Psoas muscle (tissue), 8 donors: Measurements from ENCODE around the gene DDN. TPM values are rescaled to one million over a fixed set of nuclear protein-coding genes. Genes with fewer than 3 reads are reported as not detected.
A peak's percentile ranks its signal among the peaks of the same experiment; 100 is the strongest.

Experiments
- ATAC-seq, 4 donors: fragments of 200-7000 bp; cut with Tn5 transposase; one replicate each; pipeline ENCODE4 v1.9.1; 2020; ENCODE audit warnings: moderate library complexity in 3 of 4, mild to moderate bottlenecking in 2 of 4
- DNase-seq, 2 donors: peaks; one replicate each; pipeline ENCODE4 v3.0.0-alpha.2; 2020
- H3K27ac ChIP-seq: fragments of 200-600 bp; one replicate; pipeline ENCODE4 v1.8.0; 2022
- H3K27me3 ChIP-seq, 3 donors: fragments of 200-600 bp in 1 of 3; one replicate each; pipeline versions ENCODE4 v1.6.1 to v1.8.0; 2013 to 2022; ENCODE audit warnings: low read length in 2 of 3, mild to moderate bottlenecking in 2 of 3, moderate library complexity in 1 of 3; ENCODE audit not compliant: insufficient read depth in 3 of 3
- H3K36me3 ChIP-seq, 2 donors: fragments of 200-600 bp in 1 of 2; one replicate each; pipeline versions ENCODE4 v1.6.1 to v1.8.0; 2013 to 2022; ENCODE audit warnings: low read depth in 1 of 2, mild to moderate bottlenecking in 1 of 2, moderate library complexity in 1 of 2; ENCODE audit not compliant: insufficient read depth in 1 of 2
- H3K4me1 ChIP-seq: fragments of 200-600 bp; one replicate; pipeline ENCODE4 v1.8.0; 2022
- H3K4me3 ChIP-seq: fragments of 200-600 bp; one replicate; pipeline ENCODE4 v1.8.0; 2022; ENCODE audit warnings: mild to moderate bottlenecking
- H3K9me3 ChIP-seq: fragments of 200-600 bp; one replicate; pipeline ENCODE4 v1.8.0; 2022
- WGBS, 3 donors: extraction: QIAGEN DNeasy Blood & Tissue Kit; methylation state at CpG; one replicate each; pipeline versions ENCODE4 v1.1.6 to v1.1.7; 2013; 5-methylcytosine and 5-hydroxymethylcytosine counted together
- intact Hi-C, 2 donors: fragments of 100-400 bp; cut with DNase I; formaldehyde crosslinking; loops; one replicate each; pipeline versions ENCODE4 v1.11.0 to v1.14.2; 2022
- polyA plus RNA-seq, 3 donors: library from polyadenylated mRNA; stranded (reverse); fragments of 200-250 nt; gene quantifications; one replicate each; pipeline ENCODE4 v1.2.3, GENCODE V29; 2013
- total RNA-seq, 4 donors: library from RNA; stranded (reverse); fragmentation: NEBNext Ultra II Directional in 2 of 4; extraction: Animal tissue kit (Norgen Biotek cat#: 25700) in 2 of 4; gene quantifications; one replicate each; pipeline versions ENCODE4 v1.2.1 to v1.2.4, GENCODE V29; 2021 to 2023
- TF ChIP-seq, protein P1 (sequence below): fragments of 200-600 bp; IDR thresholded peaks from one replicate; pipeline ENCODE4 v1.8.0; 2022; ENCODE audit warnings: antibody characterized with exemption
- donor health status: healthy with polysubstance abuse.
- donor health status: DM: no; HTN: no; CAD: no; lungs with moderate emphysema.
- donor health status: Bipolar disorder and iron deficiency.
- donor health status: healthy.
- donor health status: DM: yes; HTN: yes; CAD: no.
- donor health status: DM: no; HTN: no; CAD: no.
- donor health status: DM: no; HTN: no; CAD: no.
- donor health status: DM: yes; HTN: yes; CAD: no.

The DDN gene
- total and polyA plus RNA-seq, 7 donors, result 11.2 to 485 (median 72.6) TPM

DNA sequence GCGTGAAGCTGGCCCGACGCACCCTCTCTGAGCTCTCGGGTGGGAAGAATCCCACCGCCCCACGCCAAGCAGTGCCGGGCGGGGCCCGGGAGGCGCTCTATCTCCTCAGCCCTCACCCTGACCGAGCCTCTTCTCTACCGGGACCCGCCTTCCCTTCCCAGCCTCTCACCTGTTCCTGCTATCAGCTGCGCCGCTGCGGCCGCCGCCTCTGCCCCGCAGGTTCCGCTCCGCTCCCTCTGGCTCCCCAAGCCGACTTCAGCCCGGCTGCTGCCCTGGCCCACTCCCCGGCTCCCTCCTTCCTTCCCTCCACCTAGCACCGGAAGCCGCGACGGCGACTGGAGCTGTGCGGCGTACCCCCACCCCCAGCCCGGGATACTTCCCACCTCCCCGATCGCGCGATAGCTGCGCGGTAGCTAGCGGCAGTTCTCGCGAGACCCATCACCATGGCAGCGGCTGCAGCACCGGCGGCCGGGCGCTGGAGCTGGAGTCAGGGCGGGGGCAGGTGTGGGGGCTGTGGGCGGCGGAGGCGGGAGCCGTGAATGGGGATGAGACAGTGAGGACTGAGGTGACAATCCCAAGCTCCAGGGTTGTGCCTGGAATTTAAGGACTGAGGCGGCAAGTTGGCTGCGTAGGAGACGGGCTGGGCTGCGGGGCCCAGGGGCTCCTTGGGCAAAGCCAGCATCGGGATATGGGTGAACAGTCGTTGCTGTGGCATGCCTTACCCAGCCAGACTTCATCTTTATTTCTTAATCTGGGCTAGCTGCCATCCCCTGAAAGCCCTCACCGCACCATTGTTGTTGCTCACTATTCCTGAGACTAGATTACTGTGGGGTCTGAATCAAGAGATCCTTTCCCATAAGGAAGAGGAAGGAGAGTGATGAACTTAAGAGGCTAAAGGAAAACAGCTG is 41.8 kb downstream of the DDN start, which contains the start of gene ARF3:
Gene ARF3, minus strand, starts transcription at position 347 of the 908 bp plus-strand sequence. CDS start 16,392 bp downstream, outside the sequence.
- DNase-seq, result peak; percentile 94 to 96
- Histone ChIP-seq H3K36me3 (peaks cover 0 to 11% of the 10 kb centered on the region in 2 donors), H3K9me3 (no peaks in the 10 kb centered on the region), H3K4me1 (peaks cover 17% of the 10 kb centered on the region), H3K27me3 (peaks cover 0 to 5% (median 0%) of the 10 kb centered on the region in 3 donors), H3K27ac (peak within 1 kb of the TSS; percentile 62), H3K4me3 (peak within 1 kb of the TSS; percentile 80)
- TF ChIP-seq, protein P1, sequence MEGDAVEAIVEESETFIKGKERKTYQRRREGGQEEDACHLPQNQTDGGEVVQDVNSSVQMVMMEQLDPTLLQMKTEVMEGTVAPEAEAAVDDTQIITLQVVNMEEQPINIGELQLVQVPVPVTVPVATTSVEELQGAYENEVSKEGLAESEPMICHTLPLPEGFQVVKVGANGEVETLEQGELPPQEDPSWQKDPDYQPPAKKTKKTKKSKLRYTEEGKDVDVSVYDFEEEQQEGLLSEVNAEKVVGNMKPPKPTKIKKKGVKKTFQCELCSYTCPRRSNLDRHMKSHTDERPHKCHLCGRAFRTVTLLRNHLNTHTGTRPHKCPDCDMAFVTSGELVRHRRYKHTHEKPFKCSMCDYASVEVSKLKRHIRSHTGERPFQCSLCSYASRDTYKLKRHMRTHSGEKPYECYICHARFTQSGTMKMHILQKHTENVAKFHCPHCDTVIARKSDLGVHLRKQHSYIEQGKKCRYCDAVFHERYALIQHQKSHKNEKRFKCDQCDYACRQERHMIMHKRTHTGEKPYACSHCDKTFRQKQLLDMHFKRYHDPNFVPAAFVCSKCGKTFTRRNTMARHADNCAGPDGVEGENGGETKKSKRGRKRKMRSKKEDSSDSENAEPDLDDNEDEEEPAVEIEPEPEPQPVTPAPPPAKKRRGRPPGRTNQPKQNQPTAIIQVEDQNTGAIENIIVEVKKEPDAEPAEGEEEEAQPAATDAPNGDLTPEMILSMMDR, result no peak
- intact Hi-C loops, result no loop called here
- WGBS, 3 donors, result 1% methylated on average over 50 to 58 of the region's 58 CpGs
- ATAC-seq, result peak; percentile 96 to 99 (median 97)

DNA sequence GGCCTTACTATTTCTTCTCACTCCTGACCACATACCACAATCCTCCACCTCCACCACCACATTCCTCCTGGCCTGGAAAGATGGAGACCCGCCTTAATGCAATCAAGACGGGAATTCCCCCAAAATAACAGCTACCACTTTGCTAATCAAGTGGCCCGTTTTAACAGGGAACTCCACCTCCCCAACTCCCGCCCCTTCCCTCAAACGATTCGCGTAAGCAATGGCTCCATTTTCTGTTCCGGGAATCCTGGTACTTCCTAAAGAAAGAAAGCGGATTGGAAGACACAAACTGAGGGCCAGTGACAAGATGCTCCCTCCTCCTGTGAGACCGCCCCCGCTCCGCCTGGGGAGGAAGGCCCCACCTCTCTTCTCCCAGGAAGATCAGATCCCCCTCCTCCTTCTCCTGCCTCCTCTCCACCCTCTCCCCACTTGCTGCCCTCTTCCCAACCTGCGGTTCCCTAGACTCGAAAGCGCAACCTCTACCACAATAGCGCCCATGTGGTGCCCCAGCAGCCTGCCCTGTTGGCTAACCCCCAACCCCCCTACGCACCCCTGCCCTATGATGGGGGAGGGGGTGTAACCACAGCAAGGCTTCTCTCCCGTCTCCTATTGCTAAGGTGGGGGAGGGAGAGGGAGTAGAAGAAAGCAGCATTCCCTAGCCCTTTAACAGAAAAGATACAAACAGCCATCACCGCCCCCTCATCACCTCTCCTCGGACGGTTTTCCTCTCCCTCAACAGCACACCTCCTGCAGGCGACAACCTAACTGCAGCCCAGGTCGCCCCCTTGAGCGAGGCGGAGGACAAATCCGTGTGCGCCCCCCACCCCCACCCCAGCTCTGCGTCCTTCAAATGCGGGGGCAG is 42.7 kb downstream of the DDN start:
- H3K9me3 ChIP-seq, result no peaks in the 10 kb centered on the region
- intact Hi-C loops, result no loop called here
- peak overlapping the region; percentile 62 for H3K27ac ChIP-seq
- ATAC-seq (peak; percentile 42 to 67 (median 53)), DNase-seq (peak; percentile 83 to 87)
- H3K4me3 ChIP-seq, result peak overlapping the region; percentile 80
- H3K36me3 ChIP-seq, result peaks cover 0 to 11% of the 10 kb centered on the region in 2 donors
- TF ChIP-seq, protein P1, result no peak
- no peaks in the 10 kb centered on the region for H3K27me3 ChIP-seq
- 4 to 8% (median 6%) methylated on average over 28 to 29 of the region's 29 CpGs for WGBS, 3 donors
- peaks cover 17% of the 10 kb centered on the region for H3K4me1 ChIP-seq

DNA sequence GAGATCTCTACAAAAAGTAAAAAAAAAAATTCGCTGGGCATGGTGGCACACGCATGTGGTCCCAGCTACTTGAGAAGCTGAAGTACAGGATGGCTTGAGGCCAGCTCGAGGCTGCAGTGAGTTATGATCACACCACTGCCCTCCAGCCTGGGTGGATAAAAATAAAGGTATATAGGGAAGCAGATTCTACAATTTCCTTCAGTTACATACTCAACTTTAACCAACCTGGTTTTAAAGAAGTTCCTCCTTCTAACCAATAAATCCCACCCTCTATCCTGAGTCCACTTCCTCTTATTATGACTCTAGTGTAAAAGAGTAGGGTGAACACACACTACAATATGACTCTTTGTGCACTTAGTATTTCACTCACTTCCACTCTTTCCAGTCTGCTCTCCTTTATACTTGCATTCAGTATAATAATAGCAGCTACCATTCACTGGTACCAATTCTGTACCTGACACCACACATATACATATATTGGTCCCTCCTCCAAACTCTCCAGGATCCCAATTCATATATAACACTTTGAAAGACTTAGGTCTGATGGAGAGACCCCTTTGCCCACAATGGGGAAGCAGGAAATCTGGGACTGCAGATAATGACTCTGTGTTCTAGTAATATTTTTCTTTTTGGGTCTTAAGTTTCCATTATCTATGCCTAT is 44.2 kb downstream of the DDN start:
- Histone ChIP-seq H3K27me3 (no peaks in the 10 kb centered on the region), H3K36me3 (peaks cover 0 to 11% of the 10 kb centered on the region in 2 donors), H3K4me3 (no peak overlapping the region), H3K4me1 (peaks cover 17% of the 10 kb centered on the region), H3K27ac (no peak overlapping the region), H3K9me3 (no peaks in the 10 kb centered on the region)
- intact Hi-C loops, result no loop called here
- ATAC-seq, result no peak
- 72 to 89% (median 78%) methylated on average over 3 of the region's 3 CpGs for WGBS, 3 donors
- TF ChIP-seq, protein P1, result no peak
- DNase-seq, result no peak

DNA sequence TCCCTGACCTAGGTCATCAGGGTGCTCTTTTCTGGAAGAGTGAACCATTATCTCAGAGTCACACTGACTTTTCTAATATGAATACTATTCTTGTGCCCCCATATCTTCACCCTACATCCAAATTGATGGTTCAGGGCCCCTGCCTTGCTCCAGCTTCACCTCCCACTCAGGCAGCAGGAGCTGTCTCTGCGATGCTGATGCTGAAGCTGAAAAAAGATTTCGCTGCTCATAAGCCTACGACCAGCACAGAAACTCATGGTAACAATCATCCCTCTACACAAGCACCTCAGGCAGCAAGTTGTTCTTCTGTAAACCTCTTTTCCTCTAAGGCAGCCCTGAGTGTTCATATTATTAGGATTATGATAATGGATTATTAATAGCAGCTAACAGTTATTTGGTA is 45.1 kb downstream of the DDN start:
- Histone ChIP-seq H3K27ac (no peak overlapping the region), H3K27me3 (no peaks in the 10 kb centered on the region), H3K4me1 (peaks cover 17% of the 10 kb centered on the region), H3K9me3 (no peaks in the 10 kb centered on the region), H3K36me3 (peaks cover 0 to 11% of the 10 kb centered on the region in 2 donors), H3K4me3 (no peak overlapping the region)
- ATAC-seq (no peak), DNase-seq (no peak)
- intact Hi-C loops, result no loop called here
- TF ChIP-seq, protein P1, result no peak
- 88 to 92% (median 92%) methylated on average over 3 of the region's 3 CpGs for WGBS, 3 donors
